BJ (cell line): ENCODE measurements around the gene FMO5. TPM values are rescaled to one million over a fixed set of nuclear protein-coding genes. Genes with fewer than 3 reads are reported as not detected.
"Not testable (repeated sequence)": the region's sequence is repeated elsewhere in the genome, so short reads cannot be mapped to it uniquely, and the experiment has no call there.

Experiments
- CTCF ChIA-PET: fragments of 350-600 bp; formaldehyde crosslinking; extraction: SDS; loops from one replicate; lab custom pipeline; 2021; ENCODE audit warnings: antibody characterized with exemption, inconsistent platforms; lab: Yijun Ruan, JAX
- POLR2A ChIA-PET: fragments of 300-600 bp; sonication (Branson Sonifier 250); formaldehyde crosslinking; extraction: SDS; loops from one replicate; lab custom pipeline; 2021; ENCODE audit warnings: antibody characterized with exemption; lab: Charles Lee
- DNase-seq: peaks from one replicate; pipeline ENCODE4 v3.0.0-alpha.2; 2011; ENCODE audit warnings: low read depth
- H3K27me3 ChIP-seq: 2 replicates; pipeline ENCODE4 v1.6.0; 2011; ENCODE audit warnings: low read length; ENCODE audit not compliant: control insufficient read depth, insufficient read depth
- H3K36me3 ChIP-seq: 2 replicates; pipeline ENCODE4 v1.5.1; 2011; ENCODE audit warnings: low read length; ENCODE audit not compliant: control insufficient read depth, insufficient read depth
- H3K4me3 ChIP-seq: 2 replicates; pipeline ENCODE4 v1.5.1; 2011; ENCODE audit warnings: low read depth, mild to moderate bottlenecking, control low read depth, low read length
- CTCF ChIP-seq: IDR thresholded peaks from 2 replicates; pipeline ENCODE4 v1.5.1; 2011; ENCODE audit warnings: low read depth, mild to moderate bottlenecking, control low read depth, inconsistent platforms, low read length, moderate library complexity; ENCODE audit not compliant: insufficient read depth
- polyA plus RNA-seq: library from polyadenylated mRNA; depleted of rRNA; stranded (reverse); fragments of >200 nt; gene quantifications from 2 replicates; pipeline ENCODE4 v1.2.3, GENCODE V29; 2011

FMO5 gene
- polyA plus RNA-seq, 1 experiment = 0.39 TPM

DNA sequence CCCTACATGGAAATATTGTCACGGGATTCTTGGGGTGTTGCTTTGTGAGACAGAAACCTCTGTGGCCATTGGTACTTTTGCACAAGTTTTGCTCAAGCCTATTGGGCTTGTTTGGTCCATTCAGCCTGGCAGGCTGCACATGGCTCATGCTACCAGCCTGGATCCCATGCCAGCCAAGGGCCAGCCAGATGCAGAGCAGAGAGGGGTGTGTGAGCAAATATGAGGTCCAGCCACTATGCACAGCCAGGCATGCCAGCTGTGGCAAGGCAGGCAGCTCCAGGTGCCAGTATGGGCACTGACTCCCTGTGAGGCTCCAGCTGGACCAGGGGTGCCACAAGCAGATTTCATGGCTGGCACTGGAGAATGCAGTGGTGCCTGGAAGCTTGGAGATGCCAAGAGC is 10.7 kb upstream of the FMO5 start:
- Histone ChIP-seq H3K36me3 (no peaks in the 10 kb centered on the region), H3K4me3 (no peak overlapping the region), H3K27me3 (no peaks in the 10 kb centered on the region)
- CTCF ChIA-PET = interaction anchor here (1.8 kb wide), 1 partner anchor 11 kb away, joined by 7 read pairs; the partner anchor contains the start of gene FMO5
- DNase-seq = no peak
- POLR2A ChIA-PET = interaction anchor here (0.5 kb wide), 1 partner anchor 10 kb away, joined by 10 read pairs; no protein-coding TSS in a partner anchor
- TF ChIP-seq CTCF = no peak

- POLR2A ChIA-PET, H3K27me3 ChIP-seq, CTCF ChIA-PET: not testable (repeated sequence)
Measured at GRCh38 chr1:147233903-147234302, 8.8 kb upstream of the FMO5 start.

GRCh38 chr1:147231032-147231431 is 5.9 kb upstream of the FMO5 start:
- H3K4me3 ChIP-seq, H3K27me3 ChIP-seq, H3K36me3 ChIP-seq, DNase-seq, POLR2A ChIA-PET, CTCF ChIA-PET: not testable (repeated sequence)

More at GRCh38 chr1:147233903-147234302, 8.8 kb upstream of the FMO5 start:
- not testable (repeated sequence) for H3K36me3 ChIP-seq, DNase-seq, H3K4me3 ChIP-seq

- ChIA-PET CTCF (no interaction called here), POLR2A (no interaction called here)
- TF ChIP-seq CTCF = no peak
- Histone ChIP-seq H3K4me3 (no peak overlapping the region), H3K36me3 (no peaks in the 10 kb centered on the region), H3K27me3 (no peaks in the 10 kb centered on the region)
- DNase-seq = no peak
Measured at GRCh38 chr1:147223740-147224615, 1.2 kb downstream of the FMO5 start.

DNA sequence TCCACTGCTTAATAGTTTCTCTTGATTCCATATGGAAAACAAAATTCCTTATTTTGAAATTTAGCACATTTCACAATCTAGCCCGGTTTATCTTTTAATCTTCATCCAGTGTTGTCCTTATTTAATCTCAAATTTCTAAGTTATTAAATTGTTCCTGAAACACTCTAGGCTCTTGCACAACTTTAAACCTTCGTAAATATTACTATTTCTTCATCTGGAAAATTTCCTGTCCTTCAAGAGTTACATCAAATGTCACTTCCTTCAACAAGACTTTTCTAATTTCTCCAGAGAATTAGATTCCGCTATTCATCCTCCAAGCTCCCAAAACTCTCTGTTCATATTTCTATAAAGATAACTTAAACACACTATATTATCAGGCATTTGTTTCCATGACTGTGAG is 6.5 kb downstream of the FMO5 start:
- Histone ChIP-seq H3K4me3 (no peak overlapping the region), H3K27me3 (no peaks in the 10 kb centered on the region), H3K36me3 (no peaks in the 10 kb centered on the region)
- POLR2A ChIA-PET = no interaction called here
- no peak for DNase-seq
- CTCF ChIA-PET = no interaction called here
- no peak for TF ChIP-seq CTCF

- ChIA-PET CTCF (no interaction called here), POLR2A (no interaction called here)
- no peaks in the 10 kb centered on the region for H3K27me3 ChIP-seq
- H3K4me3 ChIP-seq = no peak overlapping the region
- no peaks in the 10 kb centered on the region for H3K36me3 ChIP-seq
- no peak for DNase-seq
- no peak for TF ChIP-seq CTCF
Measured at GRCh38 chr1:147217141-147217540, 8.0 kb downstream of the FMO5 start.
